ENCODE measurements around the gene LIG3. TPM values are rescaled to one million over a fixed set of nuclear protein-coding genes. Genes with fewer than 3 reads are reported as not detected.

LIG3 gene
- total and polyA plus RNA-seq, 4 donors: 3.1 to 21.2 (median 7.6) TPM

GRCh38 chr17:34981538-34982241 lies 1.4 kb downstream of the LIG3 start:
- peaks cover 2 to 15% (median 11%) of the 10 kb centered on the region in 4 donors for H3K4me1 ChIP-seq (ENCODE audit: control insufficient read depth in 4 of 4, insufficient read depth in 4 of 4, low read length in 3 of 4)
- peak overlapping the region; percentile 45 to 89 (median 76) for H3K4me3 ChIP-seq (ENCODE audit: low read depth in 1 of 3, low read length in 3 of 3)
- H3K27me3 ChIP-seq (ENCODE audit: control insufficient read depth in 4 of 4, insufficient read depth in 4 of 4, low read length in 3 of 4): no peaks in the 10 kb centered on the region
- TF ChIP-seq REST (IDR thresholded peaks at IDR 0.05): no peak
- 44% methylated on average over 8 of the region's 8 CpGs for WGBS
- no peaks in the 10 kb centered on the region for H3K9me3 ChIP-seq (ENCODE audit: control insufficient read depth in 4 of 4, low read length in 3 of 4)
- no peak for DNase-seq (ENCODE audit: low spot score)
- peak overlapping the region; percentile 67 to 79 for H3K9ac ChIP-seq (ENCODE audit: low read depth in 1 of 2, low read length in 2 of 2)
- peak overlapping the region; percentile 92 to 95 for H3K27ac ChIP-seq (ENCODE audit: low read depth in 1 of 2, low read length in 2 of 2)
- H3K36me3 ChIP-seq (ENCODE audit: control insufficient read depth in 4 of 4, insufficient read depth in 3 of 4, low read depth in 1 of 4, low read length in 3 of 4): peaks cover under 1 to 8% (median 5%) of the 10 kb centered on the region in 4 donors

GRCh38 chr17:34987232-34987631 lies 6.9 kb downstream of the LIG3 start:
- no peak overlapping the region for H3K4me3 ChIP-seq (ENCODE audit: low read depth in 1 of 3, low read length in 3 of 3)
- no peak overlapping the region for H3K9ac ChIP-seq (ENCODE audit: low read depth in 1 of 2, low read length in 2 of 2)
- no peaks in the 10 kb centered on the region for H3K27me3 ChIP-seq (ENCODE audit: control insufficient read depth in 4 of 4, insufficient read depth in 4 of 4, low read length in 3 of 4)
- no peak for DNase-seq (ENCODE audit: low spot score)
- no peak for TF ChIP-seq HNF4A (conservative IDR thresholded peaks at IDR 0.05)
- TF ChIP-seq JUND (IDR thresholded peaks at IDR 0.05): no peak
- TF ChIP-seq RAD21 (IDR thresholded peaks at IDR 0.05): no peak
- no peak for TF ChIP-seq SP1 (IDR thresholded peaks at IDR 0.05)
- TF ChIP-seq ZBTB33 (IDR thresholded peaks at IDR 0.05): no peak
- no peak for TF ChIP-seq MAX (IDR thresholded peaks at IDR 0.05)
- no peak for TF ChIP-seq RXRA (IDR thresholded peaks at IDR 0.05)
- TF ChIP-seq CTCF (IDR thresholded peaks at IDR 0.05; ENCODE audit: low read depth, low read length, missing input control): no peak
- no peak for TF ChIP-seq FOXA1 (IDR thresholded peaks at IDR 0.05)
- no peak for TF ChIP-seq FOXA2 (IDR thresholded peaks at IDR 0.05)
- TF ChIP-seq TAF1 (conservative IDR thresholded peaks at IDR 0.05): no peak
- H3K27ac ChIP-seq (ENCODE audit: low read depth in 1 of 2, low read length in 2 of 2): no peak overlapping the region
- no peaks in the 10 kb centered on the region for H3K9me3 ChIP-seq (ENCODE audit: control insufficient read depth in 4 of 4, low read length in 3 of 4)
- WGBS: 81% methylated on average over 2 of the region's 2 CpGs
- peaks cover 2 to 36% (median 24%) of the 10 kb centered on the region in 4 donors for H3K36me3 ChIP-seq (ENCODE audit: control insufficient read depth in 4 of 4, insufficient read depth in 3 of 4, low read depth in 1 of 4, low read length in 3 of 4)
- H3K4me1 ChIP-seq (ENCODE audit: control insufficient read depth in 4 of 4, insufficient read depth in 4 of 4, low read length in 3 of 4): no peaks in the 10 kb centered on the region
